Endothelial cell of hepatic sinusoid (primary cell): ENCODE measurements around the gene ANO8.

Experiments used
- in situ Hi-C: cut with HindIII; loops from 2 replicates; pipeline ENCODE4 v1.10.0; 2017; ENCODE audit warnings: low sequenced_read_pairs

Gene ANO8

GRCh38 chr19:17328517-17329365, 5.9 kb downstream of the ANO8 start:
- in situ Hi-C loops, result no loop called here

- in situ Hi-C loops, result no loop called here
Observed at GRCh38 chr19:17327654-17328516, 6.8 kb downstream of the ANO8 start.

- in situ Hi-C loops, result no loop called here
Observed at GRCh38 chr19:17327068-17327653, 7.5 kb downstream of the ANO8 start.

DNA sequence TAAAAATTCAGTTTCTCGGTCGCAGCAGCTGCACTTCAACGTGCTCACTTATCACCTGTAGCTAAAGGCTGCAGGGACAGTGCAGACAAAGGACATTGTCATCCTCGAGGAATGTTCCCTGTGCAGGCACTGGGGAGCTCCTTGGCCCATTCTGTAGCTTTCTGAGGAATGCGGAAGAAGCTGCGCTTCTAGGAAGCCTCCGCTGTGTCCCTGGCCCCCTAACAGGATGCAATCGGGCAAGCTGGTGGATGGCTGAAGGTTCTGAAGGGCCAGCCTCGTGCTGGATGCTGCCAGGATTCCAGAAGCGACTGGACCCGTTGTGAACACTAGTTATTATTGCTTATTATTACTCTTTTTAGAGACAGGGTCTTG, 8.1 kb downstream of the ANO8 start:
- in situ Hi-C loops, result no loop called here

DNA sequence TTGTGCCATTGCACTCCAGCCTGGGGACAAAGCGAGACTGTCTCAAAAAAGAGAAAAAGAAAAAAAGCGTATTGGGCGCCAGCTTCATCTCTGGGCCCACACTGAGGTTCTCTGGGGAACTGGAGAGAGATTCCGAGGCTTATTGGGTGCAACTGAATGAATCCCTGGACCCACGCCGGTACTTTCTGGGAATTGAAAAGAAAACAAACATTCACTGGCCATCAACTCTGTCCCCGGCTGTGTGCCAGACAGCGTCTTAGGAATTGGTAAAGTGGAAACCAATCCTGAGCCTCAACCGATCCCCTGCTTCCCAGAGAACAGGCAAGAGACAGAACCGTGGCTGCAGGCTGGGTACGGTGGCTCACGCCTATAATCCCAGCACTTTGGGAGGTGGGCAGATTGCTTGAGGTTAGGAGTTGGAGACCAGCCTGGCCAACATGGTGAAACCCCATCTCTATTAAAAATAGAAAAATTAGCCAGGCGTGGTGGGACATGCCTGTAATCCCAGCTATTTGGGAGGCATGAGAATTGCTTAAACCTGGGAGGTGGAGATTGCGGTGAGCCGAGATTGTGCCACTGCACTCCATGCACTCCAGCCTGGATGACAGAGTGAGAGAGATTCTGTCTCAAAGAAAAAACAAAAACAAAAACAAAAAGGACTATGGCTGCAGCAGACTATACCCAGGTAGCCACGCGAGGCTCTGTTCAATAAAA, 8.6 kb downstream of the ANO8 start:
- in situ Hi-C loops, result no loop called here

- in situ Hi-C loops, result no loop called here
Observed at GRCh38 chr19:17325133-17325532, 9.5 kb downstream of the ANO8 start.

DNA sequence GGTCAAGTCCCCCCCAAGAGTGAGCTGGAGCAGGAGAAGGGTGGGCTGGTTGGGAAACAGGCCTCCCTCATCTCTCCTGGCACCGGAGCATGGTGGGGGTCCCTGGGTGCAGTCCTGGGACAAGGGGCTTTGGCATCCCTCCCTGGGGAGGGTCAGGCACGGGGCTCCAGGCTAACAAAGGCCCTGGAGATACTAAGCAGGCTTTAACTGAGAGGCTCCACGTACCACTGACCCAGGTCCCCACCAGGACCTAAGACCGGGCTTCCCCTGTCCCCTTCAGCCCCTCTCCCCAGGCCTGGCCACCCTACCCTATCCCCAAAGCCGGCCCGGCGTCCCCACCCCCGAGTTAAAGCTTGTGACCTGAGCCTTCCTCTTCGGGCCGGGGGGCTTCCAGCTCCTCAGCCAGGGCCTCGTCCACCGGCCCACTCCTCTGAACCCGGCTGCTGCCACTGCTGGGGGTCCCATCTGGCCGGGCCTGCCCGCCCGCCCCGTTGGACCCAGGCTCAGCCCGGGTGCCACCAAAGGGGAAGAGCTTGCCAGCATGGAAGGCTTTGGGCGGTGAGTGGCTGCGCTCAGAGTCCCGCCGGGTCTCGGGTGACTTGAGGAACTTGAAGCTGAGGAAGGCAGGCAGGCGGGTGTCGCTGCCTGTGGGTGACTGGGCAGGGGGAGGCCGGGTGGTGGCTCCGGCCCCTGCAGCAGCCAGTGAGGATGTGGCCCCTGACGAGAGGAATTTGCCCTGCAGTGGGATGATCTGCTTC, 10.1 kb downstream of the ANO8 start:
- in situ Hi-C loops, result loop anchor here (25.0 kb wide), 2 partner anchors 162 to 238 kb away; partner anchors contain the start of gene COLGALT1

GRCh38 chr19:17323964-17324332, 10.7 kb downstream of the ANO8 start:
- in situ Hi-C loops, result loop anchor here (25.0 kb wide), 2 partner anchors 162 to 238 kb away; partner anchors contain the start of gene COLGALT1

DNA sequence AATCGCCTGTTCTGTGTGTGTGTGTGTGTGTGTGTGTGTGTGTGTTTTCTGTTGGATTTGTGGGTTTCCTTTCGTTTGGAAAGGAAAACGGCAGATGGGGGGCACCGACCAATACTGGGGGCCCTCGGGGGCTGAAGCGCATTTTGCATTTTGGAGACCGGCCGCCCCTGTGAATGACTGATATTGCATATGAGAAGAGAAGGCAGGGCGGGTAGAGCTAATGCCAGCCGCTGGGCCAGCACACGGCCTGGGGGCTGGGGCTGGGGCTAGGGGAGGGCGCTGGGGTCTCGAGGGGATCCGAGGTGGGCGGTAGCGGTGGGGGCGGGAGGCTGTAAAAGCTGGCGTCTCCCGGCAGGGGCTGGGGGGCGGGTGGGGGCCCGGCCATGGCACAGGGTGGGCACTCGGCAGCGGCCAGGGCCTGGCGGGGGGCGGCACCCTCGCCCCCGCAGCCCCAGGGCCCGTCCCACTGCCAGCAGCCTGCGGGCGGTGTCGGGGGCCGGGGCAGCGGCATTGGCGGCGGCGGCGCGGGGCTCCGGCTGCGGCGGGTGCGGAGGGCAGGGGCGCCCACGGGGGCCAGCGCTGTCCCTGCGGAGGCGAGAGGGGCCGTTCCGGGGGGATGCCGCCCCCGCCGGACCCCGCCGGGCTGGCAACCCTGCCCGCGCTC, 11.2 kb downstream of the ANO8 start:
- in situ Hi-C loops, result loop anchor here (25.0 kb wide), 2 partner anchors 161 to 239 kb away; partner anchors contain the start of gene COLGALT1

DNA sequence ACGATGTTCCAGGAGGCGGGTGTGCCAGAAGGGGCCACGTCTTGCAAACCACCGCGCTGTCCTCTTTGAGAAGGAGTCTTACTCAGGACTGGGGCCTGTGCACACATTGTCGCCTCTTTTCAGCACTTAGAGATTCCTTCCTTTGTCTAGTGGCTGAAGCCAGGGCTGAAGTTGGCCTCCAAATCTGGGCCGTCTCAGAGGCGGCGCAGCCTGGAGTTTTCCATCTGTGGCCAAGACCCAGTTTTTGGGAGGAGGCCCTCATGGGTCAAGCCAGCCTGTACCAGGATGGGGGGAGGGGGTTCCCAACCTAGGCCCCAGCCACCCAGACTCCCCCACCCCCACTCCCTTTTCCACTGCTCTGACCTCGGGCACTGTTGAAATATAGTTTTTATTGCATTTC, 11.8 kb downstream of the ANO8 start:
- in situ Hi-C loops, result loop anchor here (25.0 kb wide), 2 partner anchors 161 to 239 kb away; partner anchors contain the start of gene COLGALT1

GRCh38 chr19:17321655-17322489, 12.8 kb downstream of the ANO8 start:
- in situ Hi-C loops, result loop anchor here (25.0 kb wide), 2 partner anchors 160 to 240 kb away; partner anchors contain the start of gene COLGALT1

GRCh38 chr19:17320435-17320834, 14.2 kb downstream of the ANO8 start:
- in situ Hi-C loops, result loop anchor here (25.0 kb wide), 2 partner anchors 158 to 242 kb away; partner anchors contain the start of gene COLGALT1

- in situ Hi-C loops, result loop anchor here (25.0 kb wide), 2 partner anchors 157 to 243 kb away; partner anchors contain the start of gene COLGALT1
Observed at GRCh38 chr19:17319473-17320238, 15.0 kb downstream of the ANO8 start.

GRCh38 chr19:17318966-17319365, 15.7 kb downstream of the ANO8 start:
- in situ Hi-C loops, result loop anchor here (25.0 kb wide), 2 partner anchors 157 to 243 kb away; partner anchors contain the start of gene COLGALT1

GRCh38 chr19:17314007-17314593, 20.6 kb downstream of the ANO8 start:
- in situ Hi-C loops, result loop anchor here (25.0 kb wide), 2 partner anchors 152 to 248 kb away; partner anchors contain the start of gene COLGALT1

GRCh38 chr19:17312189-17313113, 22.2 kb downstream of the ANO8 start:
- in situ Hi-C loops, result loop anchor here (25.0 kb wide), 2 partner anchors 150 to 250 kb away; partner anchors contain the start of gene COLGALT1
